ENCODE data around the gene SAMSN1. TPM values are rescaled to one million over a fixed set of nuclear protein-coding genes. Genes with fewer than 3 reads are reported as not detected.

Gene SAMSN1
- total RNA-seq, 2 donors from 2014 or later: 1.4 TPM; not detected in 1

DNA sequence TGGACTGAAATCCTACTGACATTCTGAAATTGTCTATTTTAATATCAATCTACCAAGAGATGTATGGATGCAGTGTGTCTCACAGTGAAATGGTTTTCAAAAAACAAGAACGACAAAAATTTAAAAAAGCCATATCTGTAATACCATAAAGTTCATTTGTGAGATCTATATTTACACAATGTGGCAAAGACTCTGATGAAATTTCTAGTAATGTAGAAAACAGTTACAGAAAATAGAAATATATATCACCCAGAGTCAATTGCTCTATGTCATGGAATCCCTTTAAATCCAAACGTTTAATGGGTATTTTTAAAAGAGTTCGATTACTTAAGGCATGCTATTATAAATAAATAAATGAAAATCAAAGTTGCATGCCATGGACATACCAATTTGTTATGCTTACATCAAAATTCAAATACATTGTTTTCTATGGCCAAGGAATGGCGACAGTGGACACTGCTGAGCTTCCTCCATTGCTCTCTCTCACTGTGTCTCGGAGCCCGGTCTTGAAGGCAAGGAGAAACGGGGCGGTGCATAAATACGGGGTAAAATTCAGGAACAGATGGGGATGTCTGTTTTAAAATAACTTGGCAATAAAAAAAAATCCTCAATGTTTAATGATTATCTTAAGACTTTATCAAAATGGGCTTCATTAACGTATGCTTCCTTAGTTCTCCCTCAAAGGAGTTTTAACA is 37.0 kb upstream of the SAMSN1 start:
- Histone ChIP-seq H3K9me3 (ENCODE audit: control insufficient read depth, low read length) (no peaks in the 10 kb centered on the region), H3K36me3 (ENCODE audit: control insufficient read depth, insufficient read depth, low read length) (no peaks in the 10 kb centered on the region), H3K27me3 (ENCODE audit: control insufficient read depth, insufficient read depth, low read length, poor library complexity, severe bottlenecking) (no peaks in the 10 kb centered on the region), H3K9ac (ENCODE audit: extremely low read depth, low read length, poor library complexity, severe bottlenecking) (no peak overlapping the region), H3K4me3 (ENCODE audit: low read length) (no peak overlapping the region), H3K27ac (ENCODE audit: low read depth, low read length) (no peak overlapping the region), H3K4me1 (ENCODE audit: control insufficient read depth, insufficient read depth, low read length) (no peaks in the 10 kb centered on the region)
- DNase-seq: no peak
- H3K27ac Mint-ChIP-seq: no peak overlapping the region
- TF ChIP-seq, protein P1, sequence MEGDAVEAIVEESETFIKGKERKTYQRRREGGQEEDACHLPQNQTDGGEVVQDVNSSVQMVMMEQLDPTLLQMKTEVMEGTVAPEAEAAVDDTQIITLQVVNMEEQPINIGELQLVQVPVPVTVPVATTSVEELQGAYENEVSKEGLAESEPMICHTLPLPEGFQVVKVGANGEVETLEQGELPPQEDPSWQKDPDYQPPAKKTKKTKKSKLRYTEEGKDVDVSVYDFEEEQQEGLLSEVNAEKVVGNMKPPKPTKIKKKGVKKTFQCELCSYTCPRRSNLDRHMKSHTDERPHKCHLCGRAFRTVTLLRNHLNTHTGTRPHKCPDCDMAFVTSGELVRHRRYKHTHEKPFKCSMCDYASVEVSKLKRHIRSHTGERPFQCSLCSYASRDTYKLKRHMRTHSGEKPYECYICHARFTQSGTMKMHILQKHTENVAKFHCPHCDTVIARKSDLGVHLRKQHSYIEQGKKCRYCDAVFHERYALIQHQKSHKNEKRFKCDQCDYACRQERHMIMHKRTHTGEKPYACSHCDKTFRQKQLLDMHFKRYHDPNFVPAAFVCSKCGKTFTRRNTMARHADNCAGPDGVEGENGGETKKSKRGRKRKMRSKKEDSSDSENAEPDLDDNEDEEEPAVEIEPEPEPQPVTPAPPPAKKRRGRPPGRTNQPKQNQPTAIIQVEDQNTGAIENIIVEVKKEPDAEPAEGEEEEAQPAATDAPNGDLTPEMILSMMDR (conservative IDR thresholded peaks at IDR 0.05): no peak
- no peaks in the 10 kb centered on the region for H3K9me3 Mint-ChIP-seq
- WGBS, 2 experiments (ENCODE audit: insufficient coverage in 1 of 2, insufficient read length in 1 of 2): 93 to 96% methylated on average over 4 to 8 of the region's 10 CpGs
- H3K27me3 Mint-ChIP-seq (ENCODE audit: insufficient read depth): no peaks in the 10 kb centered on the region
- H3K4me1 Mint-ChIP-seq: no peaks in the 10 kb centered on the region
- H3K4me3 Mint-ChIP-seq: no peak overlapping the region
- no peaks in the 10 kb centered on the region for H3K36me3 Mint-ChIP-seq (ENCODE audit: low read depth)

GRCh38 chr21:14581902-14582457 is 35.9 kb upstream of the SAMSN1 start:
- H3K9me3 ChIP-seq (ENCODE audit: control insufficient read depth, low read length): no peaks in the 10 kb centered on the region
- H3K4me1 ChIP-seq (ENCODE audit: control insufficient read depth, insufficient read depth, low read length): no peaks in the 10 kb centered on the region
- TF ChIP-seq, protein P1 (conservative IDR thresholded peaks at IDR 0.05): no peak
- no peak overlapping the region for H3K27ac Mint-ChIP-seq
- H3K36me3 Mint-ChIP-seq (ENCODE audit: low read depth): no peaks in the 10 kb centered on the region
- H3K27ac ChIP-seq (ENCODE audit: low read depth, low read length): no peak overlapping the region
- no peak for DNase-seq
- no peaks in the 10 kb centered on the region for H3K36me3 ChIP-seq (ENCODE audit: control insufficient read depth, insufficient read depth, low read length)
- 78 to 87% methylated on average over 3 to 6 of the region's 6 CpGs for WGBS, 2 experiments (ENCODE audit: insufficient coverage in 1 of 2, insufficient read length in 1 of 2)
- no peaks in the 10 kb centered on the region for H3K4me1 Mint-ChIP-seq
- no peak overlapping the region for H3K4me3 Mint-ChIP-seq
- no peaks in the 10 kb centered on the region for H3K27me3 Mint-ChIP-seq (ENCODE audit: insufficient read depth)
- H3K27me3 ChIP-seq (ENCODE audit: control insufficient read depth, insufficient read depth, low read length, poor library complexity, severe bottlenecking): no peaks in the 10 kb centered on the region
- H3K9me3 Mint-ChIP-seq: no peaks in the 10 kb centered on the region
- H3K4me3 ChIP-seq (ENCODE audit: low read length): no peak overlapping the region
- H3K9ac ChIP-seq (ENCODE audit: extremely low read depth, low read length, poor library complexity, severe bottlenecking): no peak overlapping the region

- Histone ChIP-seq H3K27me3 (ENCODE audit: control insufficient read depth, insufficient read depth, low read length, poor library complexity, severe bottlenecking) (no peaks in the 10 kb centered on the region), H3K9me3 (ENCODE audit: control insufficient read depth, low read length) (no peaks in the 10 kb centered on the region), H3K27ac (ENCODE audit: low read depth, low read length) (no peak overlapping the region), H3K9ac (ENCODE audit: extremely low read depth, low read length, poor library complexity, severe bottlenecking) (no peak overlapping the region), H3K36me3 (ENCODE audit: control insufficient read depth, insufficient read depth, low read length) (no peaks in the 10 kb centered on the region), H3K4me3 (ENCODE audit: low read length) (no peak overlapping the region), H3K4me1 (ENCODE audit: control insufficient read depth, insufficient read depth, low read length) (no peaks in the 10 kb centered on the region)
- Mint-ChIP-seq H3K27me3 (ENCODE audit: insufficient read depth) (no peaks in the 10 kb centered on the region), H3K4me3 (no peak overlapping the region), H3K27ac (no peak overlapping the region), H3K9me3 (no peaks in the 10 kb centered on the region), H3K4me1 (no peaks in the 10 kb centered on the region), H3K36me3 (ENCODE audit: low read depth) (no peaks in the 10 kb centered on the region)
- DNase-seq: no peak
- TF ChIP-seq, protein P1 (conservative IDR thresholded peaks at IDR 0.05): no peak
- WGBS, 2 experiments (ENCODE audit: insufficient coverage in 1 of 2, insufficient read length in 1 of 2): 89% methylated on average over 1 of the region's 1 CpG; no CpG with 5 or more reads in 1 of the 2 experiments
These were observed 27.1 kb upstream of the SAMSN1 start for GRCh38 chr21:14573244-14573643.
